ENCODE measurements around the gene ABHD12B.
"Not testable (repeated sequence)": the region's sequence is repeated elsewhere in the genome, so short reads cannot be mapped to it uniquely, and the experiment has no call there.

The ABHD12B gene

GRCh38 chr14:50910495-50911420 lies 38.9 kb downstream of the ABHD12B start:
- Histone ChIP-seq H3K9me3 (ENCODE audit: low read depth, low read length) (no peaks in the 10 kb centered on the region), H3K27ac (no peak overlapping the region), H3K36me3 (ENCODE audit: insufficient read depth, low read length) (no peaks in the 10 kb centered on the region), H3K9ac (ENCODE audit: insufficient read length) (no peak overlapping the region), H3K4me3 (no peak overlapping the region)
- TF ChIP-seq FOXP2 (optimal IDR thresholded peaks at IDR 0.05; ENCODE audit: control extremely low read depth, extremely low read length, insufficient read depth): no peak
- TF ChIP-seq EZH2 (IDR thresholded peaks at IDR 0.05): no peak
- no peak for TF ChIP-seq POLR2AphosphoS5 (IDR thresholded peaks at IDR 0.05; ENCODE audit: borderline replicate concordance, low read depth, low read length)
- DNase-seq (ENCODE audit: low read depth, low spot score): no peak

DNA sequence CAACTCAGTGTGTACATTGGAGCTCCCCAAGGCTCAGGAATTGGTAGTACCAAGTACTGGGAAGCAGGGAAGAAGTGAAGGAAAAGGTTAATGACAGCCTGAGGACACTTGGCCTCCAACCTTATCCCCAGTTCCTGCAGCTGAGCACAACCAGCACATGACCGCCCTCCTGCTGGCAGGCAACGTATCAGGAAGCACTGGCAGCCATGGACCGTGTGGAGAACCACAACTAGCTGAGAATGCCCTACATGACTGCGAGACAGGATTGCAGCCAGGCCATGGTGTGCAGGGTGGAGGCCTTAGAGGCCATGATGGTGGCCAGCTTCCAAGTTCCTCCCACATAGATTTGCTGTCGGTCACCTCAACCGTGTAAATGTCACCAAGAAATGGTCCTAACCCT lies 45.6 kb downstream of the ABHD12B start:
- Histone ChIP-seq H3K36me3 (ENCODE audit: insufficient read depth, low read length) (no peaks in the 10 kb centered on the region), H3K4me3 (no peak overlapping the region), H3K27ac (no peak overlapping the region), H3K9me3 (ENCODE audit: low read depth, low read length) (no peaks in the 10 kb centered on the region), H3K9ac (ENCODE audit: insufficient read length) (no peak overlapping the region)
- no peak for TF ChIP-seq EZH2 (IDR thresholded peaks at IDR 0.05)
- TF ChIP-seq FOXP2 (optimal IDR thresholded peaks at IDR 0.05; ENCODE audit: control extremely low read depth, extremely low read length, insufficient read depth): no peak
- TF ChIP-seq POLR2AphosphoS5 (IDR thresholded peaks at IDR 0.05; ENCODE audit: borderline replicate concordance, low read depth, low read length): no peak
- DNase-seq (ENCODE audit: low read depth, low spot score): no peak

DNA sequence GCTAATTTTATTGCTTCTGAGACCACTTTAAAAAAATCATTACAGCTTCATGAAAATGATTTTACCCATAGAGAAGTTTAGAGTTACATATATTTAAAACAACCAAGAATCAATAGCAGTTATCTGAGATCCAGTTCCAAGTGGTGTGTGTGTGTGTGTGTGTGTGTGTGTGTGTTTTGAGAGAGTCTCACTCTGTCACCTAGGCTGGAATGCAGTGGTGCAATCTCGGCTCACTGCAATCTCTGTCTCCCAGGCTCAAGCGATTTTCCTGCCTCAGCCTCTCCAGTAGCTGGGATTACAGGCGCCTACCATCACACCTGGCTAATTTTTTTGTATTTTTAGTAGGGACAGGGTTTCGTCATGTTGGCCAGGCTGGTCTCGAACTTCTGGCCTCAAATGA lies 47.7 kb downstream of the ABHD12B start:
- not testable (repeated sequence) for H3K4me3 ChIP-seq; H3K9me3 ChIP-seq (ENCODE audit: low read depth, low read length); H3K9ac ChIP-seq (ENCODE audit: insufficient read length); H3K27ac ChIP-seq; H3K36me3 ChIP-seq (ENCODE audit: insufficient read depth, low read length); DNase-seq (ENCODE audit: low read depth, low spot score)

DNA sequence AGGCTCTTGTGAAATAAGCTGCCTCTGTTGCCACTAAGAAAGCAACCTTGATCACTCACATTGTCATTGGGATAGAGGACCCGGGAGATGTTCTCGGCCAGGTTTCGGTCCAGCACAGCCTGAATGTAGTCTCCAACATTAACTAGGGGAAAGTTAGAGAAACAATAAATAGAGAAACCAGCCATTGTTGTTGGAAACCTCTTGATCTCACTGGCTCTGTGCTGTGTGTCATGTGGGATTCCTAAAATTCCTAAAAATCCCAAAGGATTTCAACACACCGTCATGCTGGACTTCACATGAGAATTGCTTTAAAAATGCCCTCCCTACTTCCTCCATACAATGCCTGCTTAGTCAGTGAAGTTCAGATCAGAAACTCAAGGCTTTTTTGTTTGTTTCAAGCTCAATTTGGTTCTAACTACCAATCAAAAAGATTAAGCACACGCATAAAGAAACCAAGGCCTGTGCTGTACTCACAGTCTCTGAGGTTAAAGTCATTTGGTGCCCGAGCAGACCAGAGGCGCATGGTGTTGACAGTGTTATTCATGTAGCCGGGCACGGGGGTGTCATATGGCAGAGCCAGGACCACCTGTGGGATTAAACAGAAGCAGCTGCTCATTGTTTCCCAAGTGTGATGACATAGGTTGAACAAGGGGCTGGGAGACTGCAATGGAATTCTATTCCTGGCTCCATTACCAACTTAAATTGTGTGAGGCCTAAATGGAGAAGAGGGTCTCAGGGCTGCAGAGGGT lies 48.8 kb downstream of the ABHD12B start:
- Histone ChIP-seq H3K27ac (no peak overlapping the region), H3K9ac (ENCODE audit: insufficient read length) (no peak overlapping the region), H3K9me3 (ENCODE audit: low read depth, low read length) (no peaks in the 10 kb centered on the region), H3K36me3 (ENCODE audit: insufficient read depth, low read length) (no peaks in the 10 kb centered on the region), H3K4me3 (no peak overlapping the region)
- TF ChIP-seq FOXP2 (optimal IDR thresholded peaks at IDR 0.05; ENCODE audit: control extremely low read depth, extremely low read length, insufficient read depth) (no peak), POLR2AphosphoS5 (IDR thresholded peaks at IDR 0.05; ENCODE audit: borderline replicate concordance, low read depth, low read length) (no peak), EZH2 (IDR thresholded peaks at IDR 0.05) (no peak)
- DNase-seq (ENCODE audit: low read depth, low spot score): no peak

- TF ChIP-seq EZH2 (IDR thresholded peaks at IDR 0.05) (no peak), FOXP2 (optimal IDR thresholded peaks at IDR 0.05; ENCODE audit: control extremely low read depth, extremely low read length, insufficient read depth) (no peak), POLR2AphosphoS5 (IDR thresholded peaks at IDR 0.05; ENCODE audit: borderline replicate concordance, low read depth, low read length) (no peak)
- Histone ChIP-seq H3K9me3 (ENCODE audit: low read depth, low read length) (no peaks in the 10 kb centered on the region), H3K9ac (ENCODE audit: insufficient read length) (no peak overlapping the region), H3K27ac (no peak overlapping the region), H3K36me3 (ENCODE audit: insufficient read depth, low read length) (no peaks in the 10 kb centered on the region), H3K4me3 (no peak overlapping the region)
- DNase-seq (ENCODE audit: low read depth, low spot score): no peak
Measured at GRCh38 chr14:50922803-50923202, 51.0 kb downstream of the ABHD12B start.

GRCh38 chr14:50924236-50924635 lies 52.4 kb downstream of the ABHD12B start:
- Histone ChIP-seq H3K9ac (ENCODE audit: insufficient read length) (no peak overlapping the region), H3K9me3 (ENCODE audit: low read depth, low read length) (no peaks in the 10 kb centered on the region), H3K27ac (no peak overlapping the region), H3K36me3 (ENCODE audit: insufficient read depth, low read length) (no peaks in the 10 kb centered on the region), H3K4me3 (no peak overlapping the region)
- no peak for DNase-seq (ENCODE audit: low read depth, low spot score)
- TF ChIP-seq FOXP2 (optimal IDR thresholded peaks at IDR 0.05; ENCODE audit: control extremely low read depth, extremely low read length, insufficient read depth): no peak
- no peak for TF ChIP-seq EZH2 (IDR thresholded peaks at IDR 0.05)
- TF ChIP-seq POLR2AphosphoS5 (IDR thresholded peaks at IDR 0.05; ENCODE audit: borderline replicate concordance, low read depth, low read length): no peak

GRCh38 chr14:50924843-50925242 lies 53.0 kb downstream of the ABHD12B start:
- Histone ChIP-seq H3K27ac (no peak overlapping the region), H3K9me3 (ENCODE audit: low read depth, low read length) (no peaks in the 10 kb centered on the region), H3K36me3 (ENCODE audit: insufficient read depth, low read length) (no peaks in the 10 kb centered on the region), H3K4me3 (no peak overlapping the region), H3K9ac (ENCODE audit: insufficient read length) (no peak overlapping the region)
- DNase-seq (ENCODE audit: low read depth, low spot score): no peak
- TF ChIP-seq EZH2 (IDR thresholded peaks at IDR 0.05) (no peak), POLR2AphosphoS5 (IDR thresholded peaks at IDR 0.05; ENCODE audit: borderline replicate concordance, low read depth, low read length) (no peak), FOXP2 (optimal IDR thresholded peaks at IDR 0.05; ENCODE audit: control extremely low read depth, extremely low read length, insufficient read depth) (no peak)

DNA sequence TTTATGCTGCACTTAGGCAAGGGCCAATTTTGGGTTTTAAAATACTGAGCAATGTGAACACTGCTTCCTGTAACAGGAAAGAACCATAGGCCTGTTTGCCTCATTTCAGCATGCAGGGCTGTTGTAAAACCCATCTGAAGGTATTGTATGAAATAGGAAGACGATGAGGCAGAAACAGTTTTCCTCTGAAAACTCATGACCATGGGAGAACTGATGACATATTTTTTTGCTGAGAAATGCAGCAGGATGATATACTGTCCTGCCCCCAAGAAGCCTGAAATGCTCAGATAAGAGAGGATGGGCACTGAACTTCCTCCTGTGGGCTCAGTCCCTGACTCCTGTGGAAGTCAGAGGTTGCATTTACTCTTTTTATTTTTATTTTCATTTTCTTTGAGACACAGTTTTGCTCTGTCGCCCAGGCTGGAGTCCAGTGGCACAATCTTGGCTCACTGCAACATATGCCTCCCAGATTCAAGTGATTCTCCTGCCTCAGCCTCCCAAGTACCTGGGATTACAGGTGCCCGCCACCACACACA lies 55.1 kb downstream of the ABHD12B start:
- no peak overlapping the region for H3K9ac ChIP-seq (ENCODE audit: insufficient read length)
- no peak for TF ChIP-seq EZH2 (IDR thresholded peaks at IDR 0.05)
- TF ChIP-seq POLR2AphosphoS5 (IDR thresholded peaks at IDR 0.05; ENCODE audit: borderline replicate concordance, low read depth, low read length): no peak
- no peak for TF ChIP-seq FOXP2 (optimal IDR thresholded peaks at IDR 0.05; ENCODE audit: control extremely low read depth, extremely low read length, insufficient read depth)
- no peaks in the 10 kb centered on the region for H3K36me3 ChIP-seq (ENCODE audit: insufficient read depth, low read length)
- no peak overlapping the region for H3K4me3 ChIP-seq
- no peak for DNase-seq (ENCODE audit: low read depth, low spot score)
- H3K27ac ChIP-seq: peak overlapping the region; percentile 40; the same call in 1 of the 2 replicates
- no peaks in the 10 kb centered on the region for H3K9me3 ChIP-seq (ENCODE audit: low read depth, low read length)

All from SK-N-MC (cell line).